D721Med (cell line): ENCODE measurements around the gene IGFBP7.

Source experiments
- DNase-seq: peaks from one replicate; pipeline ENCODE4 v3.0.0; 2011; ENCODE audit warnings: low spot score; ENCODE audit not compliant: insufficient read length
- FAIRE-seq: peaks from 2 replicates; lab custom pipeline; 2011; peaks lifted over from hg19 to GRCh38; lab: Jason Lieb, UNC
- CTCF ChIP-seq: IDR thresholded peaks from 2 replicates; pipeline ENCODE4 v1.5.1; 2012; ENCODE audit warnings: mild to moderate bottlenecking, control low read depth; ENCODE audit not compliant: insufficient read depth; ENCODE audit errors: missing control alignments

IGFBP7 gene

GRCh38 chr4:57098415-57098814 lies 11.8 kb downstream of the IGFBP7 start:
- DNase-seq (no peak), FAIRE-seq (no peak)

GRCh38 chr4:57097711-57098110 lies 12.5 kb downstream of the IGFBP7 start:
- TF ChIP-seq CTCF = no peak
- no peak for FAIRE-seq

More at GRCh38 chr4:57098415-57098814, 11.8 kb downstream of the IGFBP7 start:
- no peak for TF ChIP-seq CTCF

GRCh38 chr4:57095956-57096355 lies 14.2 kb downstream of the IGFBP7 start:
- no peak for TF ChIP-seq CTCF
- no peak for FAIRE-seq
- DNase-seq = no peak

More at GRCh38 chr4:57097711-57098110, 12.5 kb downstream of the IGFBP7 start:
- no peak for DNase-seq

- TF ChIP-seq CTCF = no peak
- no peak for FAIRE-seq
These were observed 14.9 kb downstream of the IGFBP7 start for GRCh38 chr4:57095245-57095644.

GRCh38 chr4:57094832-57095223 lies 15.4 kb downstream of the IGFBP7 start:
- DNase-seq = no peak
- no peak for FAIRE-seq
- TF ChIP-seq CTCF = no peak

More at GRCh38 chr4:57095245-57095644, 14.9 kb downstream of the IGFBP7 start:
- no peak for DNase-seq

GRCh38 chr4:57093845-57094831 lies 16.0 kb downstream of the IGFBP7 start:
- no peak for TF ChIP-seq CTCF
- FAIRE-seq (no peak), DNase-seq (no peak)
